ENCODE measurements around the gene KCNK13.
"Not testable (repeated sequence)": the region's sequence is repeated elsewhere in the genome, so short reads cannot be mapped to it uniquely, and the experiment has no call there.

KCNK13 gene

DNA sequence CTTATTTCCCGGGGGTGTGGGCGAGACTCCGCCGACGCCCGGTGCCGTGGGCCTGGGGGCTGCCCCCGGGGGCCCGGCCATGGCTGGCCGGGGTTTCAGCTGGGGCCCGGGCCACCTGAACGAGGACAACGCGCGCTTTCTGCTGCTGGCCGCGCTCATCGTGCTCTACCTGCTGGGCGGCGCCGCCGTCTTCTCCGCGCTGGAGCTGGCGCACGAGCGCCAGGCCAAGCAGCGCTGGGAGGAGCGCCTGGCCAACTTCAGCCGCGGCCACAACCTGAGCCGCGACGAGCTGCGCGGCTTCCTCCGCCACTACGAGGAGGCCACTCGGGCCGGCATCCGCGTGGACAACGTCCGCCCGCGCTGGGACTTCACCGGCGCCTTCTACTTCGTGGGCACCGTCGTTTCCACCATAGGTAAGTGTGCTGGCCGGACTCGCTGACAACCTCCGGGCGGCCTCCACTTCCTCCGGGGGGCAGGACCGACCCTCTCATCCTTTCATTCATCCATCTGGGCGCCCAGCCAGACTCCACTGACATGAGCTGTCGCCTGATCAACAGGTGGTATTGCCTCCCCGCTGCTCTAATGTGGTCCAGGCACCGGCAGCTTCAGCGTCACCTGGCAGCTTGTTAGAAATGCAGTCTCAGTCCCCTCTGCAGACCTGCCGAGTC is 467 bp downstream of the KCNK13 start:
- no peak for DNase-seq

DNA sequence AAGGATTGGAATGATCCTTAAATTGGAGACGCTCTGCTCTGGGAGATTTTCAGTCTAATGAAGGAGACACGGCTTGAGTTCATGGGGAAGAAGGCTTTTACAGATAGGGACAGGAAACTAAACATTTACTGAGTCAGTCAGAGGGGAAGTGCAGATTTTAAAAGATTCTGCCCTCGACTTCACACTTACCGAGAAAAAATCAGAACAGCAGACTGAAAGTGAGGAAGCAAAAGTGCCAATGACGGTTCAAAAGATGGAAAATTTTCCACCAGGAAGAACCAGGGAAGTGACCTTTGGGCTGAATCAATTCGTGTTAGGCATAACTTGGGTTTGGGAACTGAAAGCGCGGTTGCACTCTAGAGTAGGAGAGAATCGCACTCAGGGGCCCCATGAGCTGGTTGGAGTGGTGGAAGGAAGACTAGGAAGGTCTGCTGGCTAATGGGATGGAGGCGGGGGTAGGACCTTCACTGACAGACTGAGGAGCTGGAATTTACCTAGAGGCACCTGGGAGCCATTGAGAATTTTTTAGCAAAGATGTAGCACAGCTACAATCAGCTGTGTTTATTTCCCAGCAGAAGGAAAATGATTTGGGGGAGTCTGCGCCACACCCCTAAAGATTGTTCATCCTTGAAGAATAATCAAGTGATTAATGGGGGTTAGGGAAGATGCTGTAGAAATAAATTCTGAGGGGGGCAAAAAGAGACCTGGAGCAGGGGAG is 1.2 kb downstream of the KCNK13 start:
- no peak for DNase-seq

DNA sequence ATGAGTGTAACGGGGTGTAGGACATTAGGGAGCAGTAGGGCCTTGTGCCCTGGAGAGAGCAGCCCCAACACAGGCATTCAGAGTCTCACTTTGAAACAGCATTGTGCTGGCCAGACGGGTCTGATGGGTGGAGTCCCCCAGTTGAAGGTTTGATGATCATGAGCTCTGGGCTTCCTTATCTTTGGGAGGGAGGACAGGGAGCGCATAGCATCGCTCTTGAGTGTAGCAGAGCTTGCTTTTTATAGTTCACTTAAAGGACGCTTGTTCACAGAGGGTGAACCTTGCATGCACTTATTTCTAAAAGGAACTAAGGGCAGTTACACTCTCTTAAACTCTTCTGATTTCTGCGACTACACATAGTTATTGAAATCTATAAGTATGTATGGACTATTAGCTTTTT is 10.6 kb downstream of the KCNK13 start:
- no peak for DNase-seq

DNA sequence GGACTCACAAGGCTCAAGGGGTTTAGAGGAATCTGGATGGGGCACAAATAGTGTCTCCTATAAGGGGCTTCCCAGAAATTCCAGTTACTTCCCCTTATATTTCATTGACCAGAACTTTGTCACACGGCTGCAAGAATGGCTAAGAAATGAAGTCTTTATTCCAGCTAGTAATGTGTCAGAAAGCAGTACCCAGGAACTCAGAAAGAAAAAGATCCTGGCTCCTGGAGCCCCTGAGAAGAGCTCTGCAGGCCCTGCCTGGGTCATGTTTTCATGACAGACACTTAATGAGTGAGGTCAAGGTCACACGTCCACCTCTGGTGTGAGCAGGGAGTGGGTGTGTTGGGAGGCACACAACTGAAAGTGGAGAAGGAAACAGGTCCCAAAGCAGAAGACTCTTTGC is 17.8 kb downstream of the KCNK13 start:
- no peak for DNase-seq

DNA sequence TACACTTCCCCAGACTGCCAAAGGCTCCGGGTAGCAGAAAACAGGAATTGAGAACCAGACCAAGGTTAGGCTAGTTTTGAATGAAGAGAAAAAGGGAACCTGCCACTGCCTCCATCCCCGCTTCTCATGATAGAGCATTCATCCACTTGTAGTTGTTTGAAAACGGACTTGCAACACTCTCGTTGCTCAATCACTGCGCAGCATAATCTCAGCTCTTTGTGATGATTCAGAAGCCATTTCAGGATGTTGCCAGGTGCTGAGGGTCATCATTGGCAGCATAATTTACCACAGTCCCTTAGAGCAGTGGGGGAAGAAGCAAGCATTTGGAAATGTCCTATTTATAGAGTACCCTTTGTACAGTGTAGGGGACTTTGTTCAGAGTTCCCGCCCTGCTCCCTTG is 25.6 kb downstream of the KCNK13 start:
- no peak for DNase-seq

DNA sequence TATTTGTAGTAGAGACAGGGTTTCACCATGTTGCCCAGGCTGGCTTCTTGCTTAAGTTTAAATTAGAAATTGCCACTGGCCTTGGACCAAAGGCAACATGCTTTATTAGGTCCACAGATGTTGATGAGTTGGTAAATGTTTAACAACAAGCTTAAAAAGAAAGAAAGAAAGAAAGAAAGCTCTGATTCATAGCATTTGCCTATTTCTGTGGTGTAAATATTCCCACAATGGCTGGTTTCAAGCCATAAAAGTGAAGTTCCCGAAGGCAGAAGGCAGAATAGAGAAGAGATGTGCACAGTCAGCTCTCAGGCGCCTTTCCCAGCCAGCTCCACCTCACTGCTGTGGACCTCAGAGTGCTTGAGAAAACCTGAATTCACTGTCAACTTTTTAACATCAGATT is 26.4 kb downstream of the KCNK13 start:
- DNase-seq = no peak

DNA sequence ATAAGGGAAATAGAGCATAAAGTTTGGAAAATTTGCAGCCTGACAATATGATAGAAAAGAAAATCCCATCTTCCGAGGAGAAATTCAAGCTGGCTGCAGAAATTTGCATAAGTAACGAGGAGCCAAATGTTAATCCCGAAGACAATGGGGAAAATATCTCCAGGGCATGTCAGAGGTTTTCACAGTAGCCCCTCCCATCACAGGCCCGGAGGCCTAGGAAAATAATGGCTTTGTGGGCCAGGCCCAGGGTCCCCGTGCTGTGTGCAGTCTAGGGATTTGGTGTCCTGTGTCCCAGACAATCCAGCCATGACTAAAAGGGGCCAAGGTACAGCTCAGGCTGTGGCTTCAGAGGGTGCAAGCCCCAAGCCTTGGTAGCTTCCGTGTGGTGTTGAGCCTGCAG is 27.7 kb downstream of the KCNK13 start:
- not testable (repeated sequence) for DNase-seq

DNA sequence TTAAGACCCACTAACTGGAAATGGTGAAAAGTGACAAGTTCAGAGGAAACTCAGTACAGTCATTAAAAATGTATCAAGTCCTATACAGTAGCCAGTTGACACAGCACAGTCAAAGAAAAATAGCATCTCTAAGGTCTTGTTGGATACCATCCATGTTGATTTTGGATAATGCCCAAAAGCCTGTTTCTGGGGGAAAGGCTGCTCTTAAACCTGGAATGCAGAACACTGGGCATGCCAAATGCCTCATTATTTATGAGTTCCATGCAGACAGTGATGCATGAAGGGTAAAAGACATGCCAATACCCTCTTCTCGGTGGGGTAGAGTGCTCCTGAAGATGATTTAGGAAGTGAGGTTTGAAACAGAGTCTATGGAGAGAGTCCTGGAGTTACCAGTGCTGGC is 29.6 kb downstream of the KCNK13 start:
- DNase-seq = no peak

DNA sequence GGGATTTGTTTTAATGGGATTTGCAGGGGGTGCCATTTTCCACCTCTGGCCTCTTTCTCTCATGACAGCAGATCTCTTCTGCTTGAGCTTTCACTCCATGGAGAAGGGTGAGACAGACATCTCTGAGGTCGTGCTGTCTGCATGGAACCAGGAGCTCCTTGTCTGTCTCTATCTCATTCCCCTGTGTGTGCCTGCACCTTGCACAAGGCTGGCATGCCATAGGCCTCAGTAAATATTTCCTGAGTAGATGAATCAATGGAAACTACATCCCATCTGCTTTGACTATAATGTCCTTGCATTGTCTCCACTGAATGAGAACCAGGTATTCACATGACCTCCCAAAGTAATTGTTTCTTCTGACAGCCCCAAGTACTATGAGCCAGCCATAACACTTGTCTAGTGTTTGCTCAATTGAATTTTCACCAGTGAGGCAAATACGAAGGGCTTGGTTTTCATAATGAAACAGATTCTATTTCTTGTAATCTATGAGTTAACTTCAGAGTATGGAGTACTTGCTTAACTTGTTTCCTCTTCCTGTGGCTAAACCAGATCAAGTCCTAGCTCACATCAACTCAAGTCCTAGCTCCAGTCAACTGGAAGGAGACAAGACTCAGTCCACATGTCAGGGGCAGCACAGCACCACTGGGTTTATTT is 32.3 kb downstream of the KCNK13 start:
- DNase-seq = no peak

DNA sequence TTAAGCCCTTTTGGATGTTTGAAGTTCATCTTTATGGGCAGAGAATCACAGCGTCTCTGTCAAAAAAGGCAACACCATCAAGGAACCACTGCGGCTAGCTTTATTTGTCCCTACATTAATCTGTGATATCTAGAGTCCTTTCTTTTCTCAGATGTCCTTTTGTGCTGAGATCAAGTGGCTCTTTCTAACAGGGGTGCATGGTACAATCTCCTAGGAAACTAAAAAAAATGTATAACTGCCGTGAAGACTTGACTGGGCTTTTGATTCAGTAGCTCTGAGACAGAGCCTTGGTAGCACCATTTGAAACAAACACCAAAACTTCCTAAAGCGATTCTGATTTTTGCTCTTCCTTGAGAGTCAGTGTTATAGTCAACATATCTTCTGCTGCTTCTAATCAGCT is 33.3 kb downstream of the KCNK13 start:
- DNase-seq = no peak

DNA sequence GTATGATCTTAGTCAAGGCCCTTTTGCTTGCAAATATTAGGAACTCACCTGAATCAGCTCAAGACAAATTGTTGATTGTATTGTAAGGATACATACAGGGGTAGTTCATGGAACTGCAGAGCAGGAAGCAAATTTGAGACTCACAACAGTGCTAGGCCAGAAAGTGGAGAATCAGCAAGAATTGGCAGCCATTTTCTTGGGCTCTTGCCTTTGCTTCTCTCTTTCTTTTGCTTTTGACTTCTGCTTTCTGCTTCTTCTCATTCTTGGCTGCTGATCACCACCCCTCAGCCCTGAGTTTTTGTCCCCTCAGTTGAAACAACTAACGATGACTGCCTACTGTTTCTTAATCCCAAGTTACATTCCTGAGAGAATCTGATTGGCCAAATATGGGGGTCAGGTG is 34.8 kb downstream of the KCNK13 start:
- no peak for DNase-seq

DNA sequence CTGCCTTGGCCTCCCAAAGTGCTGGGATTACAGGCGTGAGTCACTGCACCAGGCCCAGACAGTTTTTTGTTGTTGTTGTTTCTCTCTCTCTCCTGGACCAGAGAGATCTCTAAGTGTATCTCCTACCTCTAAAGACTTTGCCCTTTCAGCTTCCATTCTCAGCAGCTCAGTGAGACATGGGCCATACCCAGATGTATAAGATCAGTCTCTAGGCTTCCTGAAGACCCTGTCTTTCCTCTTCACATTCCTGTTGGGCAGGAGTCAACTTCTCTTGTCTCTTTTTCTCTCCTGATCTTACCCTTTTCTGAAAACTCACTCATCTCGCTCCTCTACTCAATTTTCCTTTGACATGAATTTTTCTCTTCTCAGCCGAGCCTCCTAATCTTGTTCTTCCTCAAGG is 42.0 kb downstream of the KCNK13 start:
- no peak for DNase-seq

DNA sequence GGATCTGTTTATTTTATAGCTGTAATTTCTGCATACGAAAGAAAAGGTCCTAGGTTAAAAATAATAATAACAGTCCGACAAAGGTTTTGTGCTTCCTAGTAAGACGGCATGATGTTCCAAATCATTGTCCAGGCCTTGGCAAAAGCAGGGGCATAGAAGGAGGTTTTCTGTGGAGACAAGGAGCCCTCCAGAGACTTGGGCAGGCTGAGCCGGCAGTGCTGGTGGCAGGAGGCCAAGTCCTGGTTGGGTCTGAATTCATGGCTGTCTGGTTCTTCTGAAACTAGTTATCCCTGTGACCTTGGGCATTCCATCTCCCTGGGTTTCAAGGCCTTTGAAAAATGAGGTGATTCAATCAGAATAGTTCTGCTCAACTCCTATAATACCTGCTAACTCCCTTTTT is 44.0 kb downstream of the KCNK13 start:
- DNase-seq = no peak

DNA sequence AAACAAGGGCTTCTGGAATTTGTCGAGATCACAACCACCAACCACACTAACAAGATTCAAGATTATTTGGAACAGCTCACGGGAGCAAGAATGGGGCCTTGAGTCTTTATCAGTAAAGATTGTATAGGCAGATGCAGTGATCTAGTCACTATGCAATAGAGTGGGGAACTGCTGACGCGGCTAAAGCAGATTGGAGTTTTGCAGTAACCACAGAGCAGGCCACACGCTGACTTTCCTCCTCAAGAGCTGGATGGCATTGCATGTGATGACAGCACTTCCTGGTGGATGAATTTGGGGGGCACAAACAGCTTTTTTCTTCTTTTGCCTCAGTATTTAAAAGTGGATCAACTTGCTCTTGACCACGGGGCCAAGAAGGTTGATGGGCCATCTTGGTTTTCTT is 46.0 kb downstream of the KCNK13 start:
- DNase-seq = no peak

DNA sequence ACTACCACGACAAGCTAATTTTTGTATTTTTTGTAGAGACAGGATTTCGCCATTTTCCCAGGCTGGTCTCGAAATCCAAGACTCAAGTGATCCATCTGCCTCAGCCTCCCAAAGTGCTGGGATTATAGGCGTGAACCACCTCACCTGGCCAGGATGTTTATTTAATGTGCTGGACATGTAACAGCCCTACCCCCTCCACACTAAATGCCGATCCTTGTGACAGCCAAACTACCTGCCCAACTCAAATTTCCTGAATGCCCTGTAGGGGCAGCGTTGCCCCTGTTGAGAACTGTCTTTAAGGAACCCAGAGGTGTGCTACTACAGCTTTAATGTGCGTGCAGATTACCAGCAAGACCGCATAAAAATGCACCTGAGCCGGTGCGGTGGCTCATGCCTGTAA is 48.1 kb downstream of the KCNK13 start:
- DNase-seq = peak; percentile 12

DNA sequence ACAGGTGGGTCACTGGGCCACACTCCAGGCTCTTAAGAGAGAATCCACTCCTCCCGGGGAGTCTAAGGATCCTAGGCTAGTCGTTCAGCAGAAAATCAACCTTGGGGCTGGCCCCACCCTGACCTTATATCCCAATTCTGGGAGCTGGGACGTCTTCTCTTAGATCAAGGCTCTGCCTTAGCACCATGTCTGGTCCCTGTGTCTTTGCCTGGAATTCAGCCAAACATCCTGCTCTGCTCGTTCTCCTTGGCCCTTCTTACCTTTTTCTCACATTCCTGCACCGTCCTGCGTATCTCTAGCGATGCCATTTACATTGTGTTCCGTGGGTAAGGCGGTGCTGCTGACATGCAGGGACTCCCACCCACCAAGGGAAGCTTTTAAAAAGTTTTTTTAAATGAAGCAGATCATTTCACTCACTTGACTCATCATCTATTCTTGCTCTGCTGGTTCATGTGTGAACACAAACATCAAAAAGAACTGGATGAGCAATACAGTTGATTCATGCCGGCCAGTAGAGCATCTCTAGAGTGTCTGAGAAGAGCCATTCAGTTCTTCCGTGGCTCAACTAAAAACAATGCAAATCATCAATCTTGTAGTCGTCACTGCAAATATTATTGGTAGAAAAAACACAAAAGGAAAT is 50.2 kb downstream of the KCNK13 start:
- no peak for DNase-seq

DNA sequence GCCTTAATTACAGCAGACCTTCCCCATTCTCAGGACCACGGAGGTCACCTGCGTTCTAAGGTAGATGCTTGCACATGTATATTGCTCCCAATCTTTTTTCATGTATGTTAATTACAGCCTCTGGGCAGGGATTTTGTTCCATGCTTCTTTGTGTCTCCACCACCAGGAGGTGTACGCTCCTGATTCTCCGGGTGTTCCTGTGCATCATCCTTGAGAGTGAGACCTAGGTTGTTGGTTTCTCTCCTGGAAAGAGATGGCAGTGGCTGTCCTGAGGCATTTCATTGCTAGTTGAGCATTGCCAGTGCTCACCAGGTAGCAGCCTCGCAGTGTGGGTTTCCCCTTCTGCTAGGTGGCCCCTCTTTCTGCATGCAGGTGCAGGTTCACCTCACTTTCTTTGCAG is 52.8 kb downstream of the KCNK13 start:
- no peak for DNase-seq

DNA sequence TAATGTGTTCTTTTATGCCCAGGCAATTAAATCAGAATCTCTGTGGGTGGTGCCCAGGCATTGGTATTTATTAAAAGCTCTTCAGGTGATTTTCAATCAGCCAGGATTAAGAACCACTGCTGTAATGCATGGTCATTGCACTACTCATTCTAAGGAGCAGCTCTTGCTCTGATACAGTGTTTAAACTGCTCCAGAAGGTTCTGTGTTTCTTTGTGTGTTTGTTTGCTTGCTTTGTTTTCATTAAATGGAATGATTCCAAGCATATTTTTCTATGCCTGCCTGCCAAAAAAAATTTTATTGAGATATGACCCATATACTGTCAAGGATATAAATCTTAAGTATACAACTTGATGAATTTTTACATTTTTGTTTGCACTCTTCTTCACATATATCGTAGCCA is 54.0 kb downstream of the KCNK13 start:
- no peak for DNase-seq

DNA sequence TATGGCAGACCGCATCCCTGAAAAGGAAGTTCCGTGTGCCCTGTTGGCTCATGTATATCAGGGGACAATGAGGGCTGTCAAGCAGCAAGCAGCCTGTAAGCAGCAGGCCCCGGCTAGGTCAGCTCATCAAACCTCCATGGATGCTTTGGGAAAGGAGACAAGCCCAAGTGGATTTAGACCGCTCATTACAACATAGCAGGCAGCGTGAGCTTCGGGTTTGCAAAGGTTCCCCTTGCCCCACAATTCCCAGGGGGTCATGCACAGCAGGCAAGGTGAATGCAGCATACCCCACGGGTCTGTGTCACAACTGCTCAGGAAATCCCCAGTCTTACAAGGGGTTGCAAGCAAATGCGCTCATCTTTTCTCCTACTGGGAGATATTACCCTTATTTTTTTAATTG is 54.6 kb downstream of the KCNK13 start:
- DNase-seq = no peak

DNA sequence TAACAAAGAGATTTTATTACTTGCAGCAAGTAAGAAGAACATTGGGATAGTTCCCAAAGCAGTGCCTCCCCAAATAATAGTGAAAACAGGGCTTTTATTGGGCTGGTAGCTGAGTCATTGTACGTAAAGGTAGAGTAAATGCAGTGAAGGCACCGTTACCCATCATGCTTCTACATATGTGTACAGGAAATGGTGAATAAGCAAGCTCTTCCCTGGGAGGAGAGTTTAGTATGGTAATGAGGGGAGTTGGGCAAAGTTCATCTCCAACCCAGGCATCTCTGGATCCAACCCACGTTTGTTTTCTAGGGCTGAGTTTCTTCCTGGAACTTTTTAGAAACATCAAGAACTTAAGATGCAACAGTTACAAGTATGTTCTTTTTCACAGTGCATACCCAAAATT is 56.2 kb downstream of the KCNK13 start:
- DNase-seq = no peak

DNA sequence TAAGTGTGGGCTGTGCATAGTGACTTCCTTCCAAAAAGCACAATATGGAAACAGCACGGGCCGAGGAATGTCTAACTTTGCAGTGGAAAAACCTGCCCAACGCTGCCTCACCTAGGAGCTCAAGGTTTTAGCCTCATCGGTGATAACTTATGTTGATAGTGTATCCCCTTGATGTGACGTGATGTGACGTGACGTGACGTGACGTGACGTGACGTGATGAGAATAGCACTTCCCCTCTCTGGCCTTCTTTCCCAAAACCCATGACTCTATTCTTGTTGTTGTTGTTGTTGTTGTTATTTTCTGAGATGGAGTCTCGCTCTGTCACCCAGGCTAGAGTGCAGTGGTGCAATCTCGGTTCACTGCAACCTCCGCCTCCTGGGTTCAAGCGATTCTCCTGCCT is 64.5 kb downstream of the KCNK13 start:
- no peak for DNase-seq

DNA sequence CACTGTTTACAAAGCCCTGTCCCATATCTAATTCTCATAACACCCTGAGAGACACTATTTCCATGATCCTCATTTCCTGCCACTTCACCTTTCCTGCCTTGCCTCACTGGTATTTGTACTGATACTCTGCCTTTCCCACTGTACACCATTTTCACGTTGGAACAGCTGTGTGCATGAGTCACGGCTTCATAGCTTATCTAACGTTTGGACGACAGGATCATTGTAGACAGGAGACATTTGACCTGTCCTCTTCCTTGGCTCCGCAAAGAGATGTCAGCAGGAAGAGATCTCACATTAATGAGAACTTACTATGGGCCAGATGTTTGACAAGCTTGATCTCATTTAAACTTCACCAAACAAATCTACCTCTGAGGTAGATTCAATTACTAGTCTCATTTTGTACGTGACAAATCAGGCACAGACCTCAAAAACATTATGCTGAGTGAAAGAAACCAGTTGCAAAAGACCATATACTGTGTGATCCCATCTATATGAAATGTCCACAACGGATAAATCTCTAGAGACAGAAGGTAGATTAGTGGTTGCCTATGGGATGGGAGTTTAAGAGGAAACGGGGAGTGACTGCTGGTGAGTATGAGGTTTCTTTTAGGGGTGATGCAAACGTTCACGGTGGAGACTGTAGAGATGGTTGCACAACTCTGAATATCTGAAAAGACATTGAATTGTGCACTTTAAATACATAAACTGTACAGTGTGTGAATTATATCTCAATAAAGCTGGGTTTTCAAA is 71.2 kb downstream of the KCNK13 start:
- DNase-seq = no peak

DNA sequence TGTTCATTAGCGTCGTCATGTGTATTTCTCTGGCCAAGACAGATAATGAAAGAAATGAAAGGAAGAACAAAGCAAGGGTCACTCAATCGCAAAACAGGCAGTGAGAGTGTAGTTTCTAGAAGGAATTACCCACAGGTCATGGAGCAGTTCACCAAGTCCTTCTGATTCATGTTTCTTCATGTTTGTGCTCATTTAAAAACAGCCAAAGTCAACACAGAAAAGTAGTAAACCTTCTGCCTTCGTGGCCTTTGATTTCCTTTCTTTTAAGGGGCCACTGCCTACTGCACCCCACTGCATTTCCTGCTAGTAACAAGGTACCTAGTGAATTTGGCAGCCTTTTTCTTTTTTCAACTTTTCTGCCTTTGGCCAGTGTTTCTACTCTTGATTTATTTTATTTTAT is 75.1 kb downstream of the KCNK13 start:
- no peak for DNase-seq
